ENCODE results near the gene TMSB4X. TPM values are rescaled to one million over a fixed set of nuclear protein-coding genes. Genes with fewer than 3 reads are reported as not detected.

TMSB4X gene
- total and polyA plus RNA-seq, 2 of the 4 experiments (the other 2 are of a cell fraction) = 4,648 to 11,116 TPM

GRCh38 chrX:13008851-13009250 is 33.9 kb downstream of the TMSB4X start:
- ChIA-PET CTCF (no interaction called here), POLR2A (ENCODE audit: unreplicated experiment) (no interaction called here)
- Histone ChIP-seq H3K4ac (ENCODE audit: low read depth, low read length) (peak overlapping the region; percentile 1), H3K9ac (ENCODE audit: low read depth, low read length) (no peak overlapping the region), H2AK5ac (ENCODE audit: low read depth, low read length) (0 out of 2 replicates have a peak overlapping the region, but pooled peaks have one; percentile 59), H2BK20ac (ENCODE audit: low read depth, low read length) (peak overlapping the region; percentile 67), H4K91ac (ENCODE audit: insufficient read depth, low read depth, low read length) (0 out of 2 replicates have a peak overlapping the region, but pooled peaks have one; percentile 10), H3K23ac (ENCODE audit: low read depth, low read length) (0 out of 2 replicates have a peak overlapping the region, but pooled peaks have one; percentile 16), H2BK5ac (ENCODE audit: low read depth, low read length, poor library complexity, severe bottlenecking) (peak overlapping the region; percentile 13), H4K5ac (ENCODE audit: low read depth, low read length) (no peak overlapping the region), H3K79me1 (ENCODE audit: low read depth in 1 of 2, low read length in 2 of 2) (no peaks in the 10 kb centered on the region), H4K8ac (ENCODE audit: low read depth in 2 of 2, low read length in 2 of 2) (no peak overlapping the region), H2AFZ (replicated peaks; ENCODE audit: low read length, poor library complexity) (no peak overlapping the region), H3K4me3 (ENCODE audit: insufficient read depth, low read depth, low read length) (no peak overlapping the region), H3K9me3 (ENCODE audit: control insufficient read depth, insufficient read depth, low read length) (no peaks in the 10 kb centered on the region), H2BK15ac (ENCODE audit: low read depth, low read length) (peak overlapping the region; percentile 74), H2AK9ac (replicated peaks; ENCODE audit: low read depth, low read length, poor library complexity) (no peak overlapping the region), H3K27ac (ENCODE audit: insufficient read depth, low read length) (no peak overlapping the region), H3K56ac (ENCODE audit: extremely low read depth, insufficient read depth, low read length) (no peak overlapping the region; the same call in 1 of the 2 replicates), H2BK120ac (ENCODE audit: low read depth, low read length) (peak overlapping the region; percentile 39; the same call in 1 of the 2 replicates), H3K18ac (ENCODE audit: low read depth, low read length) (no peak overlapping the region), H3K36me3 (ENCODE audit: control insufficient read depth, insufficient read depth, low read length) (no peaks in the 10 kb centered on the region), H3K4me1 (ENCODE audit: control insufficient read depth, insufficient read depth, low read length) (peaks cover 7% of the 10 kb centered on the region), H3K9me1 (ENCODE audit: insufficient read depth, low read length) (peaks cover 3% of the 10 kb centered on the region; the same call in 1 of the 2 replicates), H3K27me3 (ENCODE audit: control insufficient read depth, insufficient read depth, low read length) (no peaks in the 10 kb centered on the region), H4K20me1 (ENCODE audit: insufficient read depth, low read length) (no peaks in the 10 kb centered on the region), H3K14ac (replicated peaks; ENCODE audit: low read depth, low read length) (0 out of 2 replicates have a peak overlapping the region, but pooled peaks have one; percentile 26), H3K4me2 (ENCODE audit: low read depth, low read length) (no peak overlapping the region)
- in situ Hi-C loops (cut with MboI; ENCODE audit: low sequenced_read_pairs) = no loop called here
- intact Hi-C loops (cut with micrococcal nuclease) = no loop called here
- DNase-seq = no peak
- BruUV-seq (replicated peaks) = no TSS peak
- WGBS, 2 experiments (ENCODE audit: extremely low coverage in 2 of 2, insufficient read length in 1 of 2) = no CpG with 5 or more reads among the region's 3 CpGs
- TF ChIP-seq RCOR1 (IDR thresholded peaks at IDR 0.05; ENCODE audit: insufficient replicate concordance, low read length) (no peak), BHLHE40 (IDR thresholded peaks at IDR 0.05; ENCODE audit: low read depth, low read length) (no peak), ELK1 (IDR thresholded peaks at IDR 0.05; ENCODE audit: borderline replicate concordance, low read depth, low read length) (no peak), USF2 (IDR thresholded peaks at IDR 0.05; ENCODE audit: low read depth, low read length) (no peak), RFX5 (IDR thresholded peaks at IDR 0.05; ENCODE audit: low read depth, low read length) (no peak), RAD21 (IDR thresholded peaks at IDR 0.05; ENCODE audit: low read length) (no peak), SMC3 (IDR thresholded peaks at IDR 0.05; ENCODE audit: low read depth, low read length) (no peak), FOS (IDR thresholded peaks at IDR 0.05; ENCODE audit: low read depth, low read length) (no peak), CTCF (conservative IDR thresholded peaks at IDR 0.05; ENCODE audit: low read depth, low read length) (no peak), CHD1 (IDR thresholded peaks at IDR 0.05; ENCODE audit: low read depth, low read length) (no peak), CEBPB (IDR thresholded peaks at IDR 0.05; ENCODE audit: low read depth, low read length) (no peak), MXI1 (IDR thresholded peaks at IDR 0.05; ENCODE audit: borderline replicate concordance, low read depth, low read length) (no peak), POLR2A (IDR thresholded peaks at IDR 0.05; ENCODE audit: low read depth, low read length) (no peak), NFE2L2 (IDR thresholded peaks at IDR 0.05; ENCODE audit: low read depth, low read length) (no peak), MAZ (IDR thresholded peaks at IDR 0.05; ENCODE audit: borderline replicate concordance, low read depth, low read length) (no peak), MAFK (IDR thresholded peaks at IDR 0.05; ENCODE audit: low read depth, low read length) (no peak)
- no peak for ATAC-seq (ENCODE audit: low read depth)
- dilution Hi-C loops (cut with HindIII; ENCODE audit: low sequenced_read_pairs, unreplicated experiment) = no loop called here
